ENCODE results near the gene ZC3HAV1. TPM values are rescaled to one million over a fixed set of nuclear protein-coding genes. Genes with fewer than 3 reads are reported as not detected.
"Not testable (repeated sequence)": the region's sequence is repeated elsewhere in the genome, so short reads cannot be mapped to it uniquely, and the experiment has no call there.

ZC3HAV1 gene
- total and polyA plus RNA-seq, 12 donors, result 2.7 to 28.3 (median 6.4) TPM

DNA sequence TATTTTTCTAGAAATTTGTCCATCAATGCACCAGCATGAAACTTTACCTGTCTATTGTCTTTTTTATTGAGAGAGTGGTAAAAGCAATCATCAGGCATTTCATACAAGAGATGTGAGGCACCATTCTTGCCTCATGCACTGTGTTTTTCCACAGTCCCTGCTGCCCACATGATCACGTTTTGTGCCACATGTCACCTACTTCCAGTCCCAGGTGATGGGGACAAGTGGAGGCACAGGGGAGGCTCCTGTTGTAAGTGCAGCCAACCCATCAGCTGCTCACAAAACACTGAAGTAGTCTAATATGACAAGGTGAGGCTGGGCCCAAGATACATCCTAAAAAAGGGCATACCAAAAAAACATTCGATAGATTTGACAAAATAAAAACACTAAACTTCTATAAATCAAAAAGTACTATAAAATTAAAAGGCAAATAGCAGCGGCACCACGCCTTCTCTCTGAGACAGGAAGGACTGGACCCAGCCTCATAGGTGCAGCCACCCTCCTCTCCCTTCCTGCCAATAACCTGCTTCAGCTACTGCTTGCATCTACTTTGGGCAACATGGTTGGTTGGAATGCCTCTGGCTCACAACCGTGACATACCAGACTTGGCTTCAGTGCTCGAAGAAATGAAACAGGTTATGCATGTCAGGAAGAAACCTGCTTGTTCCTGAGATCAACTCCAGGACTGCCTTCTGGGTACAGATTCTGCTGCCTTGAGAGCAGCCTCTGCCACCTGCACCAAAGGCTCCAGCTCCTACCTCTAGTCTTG lies 76.0 kb downstream of the ZC3HAV1 start:
- H3K27ac ChIP-seq, result no peak overlapping the region
- peaks cover 0 to 3% (median 0%) of the 10 kb centered on the region in 7 donors for H3K27me3 ChIP-seq
- H3K36me3 ChIP-seq, result peaks cover 0 to 60% (median 7%) of the 10 kb centered on the region in 9 donors
- TF ChIP-seq, protein P1, sequence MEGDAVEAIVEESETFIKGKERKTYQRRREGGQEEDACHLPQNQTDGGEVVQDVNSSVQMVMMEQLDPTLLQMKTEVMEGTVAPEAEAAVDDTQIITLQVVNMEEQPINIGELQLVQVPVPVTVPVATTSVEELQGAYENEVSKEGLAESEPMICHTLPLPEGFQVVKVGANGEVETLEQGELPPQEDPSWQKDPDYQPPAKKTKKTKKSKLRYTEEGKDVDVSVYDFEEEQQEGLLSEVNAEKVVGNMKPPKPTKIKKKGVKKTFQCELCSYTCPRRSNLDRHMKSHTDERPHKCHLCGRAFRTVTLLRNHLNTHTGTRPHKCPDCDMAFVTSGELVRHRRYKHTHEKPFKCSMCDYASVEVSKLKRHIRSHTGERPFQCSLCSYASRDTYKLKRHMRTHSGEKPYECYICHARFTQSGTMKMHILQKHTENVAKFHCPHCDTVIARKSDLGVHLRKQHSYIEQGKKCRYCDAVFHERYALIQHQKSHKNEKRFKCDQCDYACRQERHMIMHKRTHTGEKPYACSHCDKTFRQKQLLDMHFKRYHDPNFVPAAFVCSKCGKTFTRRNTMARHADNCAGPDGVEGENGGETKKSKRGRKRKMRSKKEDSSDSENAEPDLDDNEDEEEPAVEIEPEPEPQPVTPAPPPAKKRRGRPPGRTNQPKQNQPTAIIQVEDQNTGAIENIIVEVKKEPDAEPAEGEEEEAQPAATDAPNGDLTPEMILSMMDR (IDR thresholded peaks at IDR 0.05), result no peak
- no peak for ATAC-seq
- H3K4me3 ChIP-seq, result no peak overlapping the region
- peaks cover 0 to 28% (median 21%) of the 10 kb centered on the region in 9 donors for H3K4me1 ChIP-seq
- intact Hi-C loops (cut with DNase I), result loop anchor here in 1 of 10 donors (5.0 kb wide), 1 partner anchor 39 kb away; no protein-coding TSS in a partner anchor
- H3K9me3 ChIP-seq, result no peaks in the 10 kb centered on the region
- no peak for DNase-seq
- 74 to 77% methylated on average over 6 of the region's 6 CpGs for WGBS, 2 donors

DNA sequence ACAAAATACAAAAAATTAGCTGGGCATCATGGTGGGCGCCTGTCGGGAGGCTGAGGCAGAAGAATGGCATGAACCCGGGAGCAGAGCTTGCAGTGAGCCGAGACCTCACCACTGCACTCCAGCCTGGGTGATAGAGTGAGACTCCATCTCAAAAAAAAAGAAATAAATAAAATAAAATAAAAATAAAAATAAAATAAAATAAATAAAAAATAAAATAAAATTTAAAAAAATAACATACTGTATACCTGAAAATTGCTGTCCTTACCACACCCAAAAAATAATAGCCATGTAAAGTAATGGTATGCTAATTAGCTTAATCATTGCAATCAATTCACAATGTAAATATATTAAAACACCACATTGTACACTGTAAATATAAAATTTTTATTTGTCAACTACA lies 77.0 kb downstream of the ZC3HAV1 start:
- TF ChIP-seq, protein P1 (IDR thresholded peaks at IDR 0.05), result no peak
- Histone ChIP-seq H3K4me3 (no peak overlapping the region), H3K27ac (no peak overlapping the region), H3K9me3 (no peaks in the 10 kb centered on the region), H3K27me3 (peaks cover 0 to 3% (median 0%) of the 10 kb centered on the region in 7 donors), H3K4me1 (peaks cover 0 to 28% (median 21%) of the 10 kb centered on the region in 9 donors), H3K36me3 (peaks cover 0 to 70% (median 8%) of the 10 kb centered on the region in 9 donors)
- DNase-seq (no peak), ATAC-seq (no peak)
- WGBS, 2 donors, result 87 to 99% methylated on average over 4 of the region's 4 CpGs
- intact Hi-C loops (cut with DNase I), result loop anchor here in 1 of 10 donors (5.0 kb wide), 1 partner anchor 40 kb away; no protein-coding TSS in a partner anchor

DNA sequence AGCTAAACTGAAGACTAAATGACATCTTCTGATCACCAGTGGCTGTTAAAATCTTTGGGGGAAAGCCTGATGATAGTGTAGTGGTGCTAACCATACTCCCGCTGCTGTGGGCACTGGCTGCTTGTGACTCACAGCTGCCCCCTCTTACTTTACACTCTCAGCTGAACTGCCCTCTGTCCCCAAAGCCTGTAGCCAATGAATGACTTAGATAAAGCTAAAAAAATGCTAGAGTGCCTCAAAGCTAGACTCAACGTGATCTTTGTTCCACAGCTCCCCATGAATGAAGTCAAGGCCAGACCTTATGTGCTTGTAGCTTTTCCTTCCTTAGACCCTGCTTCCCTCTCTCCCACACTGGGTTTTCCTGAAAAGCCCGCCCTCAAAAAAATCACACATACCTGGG lies 80.2 kb downstream of the ZC3HAV1 start:
- H3K36me3 ChIP-seq, result peaks cover 0 to 100% (median 18%) of the 10 kb centered on the region in 9 donors
- ATAC-seq, result no peak

DNA sequence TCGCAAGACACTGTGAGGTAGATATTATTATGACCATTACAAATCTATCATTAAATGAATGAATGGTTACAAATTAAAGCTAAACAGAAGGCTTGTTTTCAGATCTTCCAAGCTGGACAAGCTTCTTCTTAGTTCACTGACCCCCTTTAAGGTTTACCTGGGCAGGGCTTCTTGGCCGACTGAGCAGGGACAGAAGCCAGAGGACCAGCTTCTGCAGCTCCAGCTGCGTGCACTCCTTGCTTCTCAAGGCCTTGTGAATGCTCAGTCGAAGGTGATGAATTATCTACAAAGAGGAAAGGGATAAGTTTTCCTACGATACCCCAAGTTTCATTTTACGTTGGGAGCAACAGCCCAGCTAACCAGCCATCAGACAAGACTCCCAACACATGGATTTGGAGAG lies 83.0 kb downstream of the ZC3HAV1 start:
- intact Hi-C loops (cut with DNase I), result no loop called here

More for the DNA sequence above, 80.2 kb downstream of the ZC3HAV1 start:
- no peaks in the 10 kb centered on the region for H3K9me3 ChIP-seq
- WGBS, 2 donors, result 93 to 96% methylated on average over 3 of the region's 3 CpGs
- no peak overlapping the region for H3K27ac ChIP-seq
- DNase-seq, result no peak
- intact Hi-C loops (cut with DNase I), result no loop called here
- TF ChIP-seq, protein P1 (IDR thresholded peaks at IDR 0.05), result no peak
- no peaks in the 10 kb centered on the region for H3K27me3 ChIP-seq
- no peak overlapping the region for H3K4me3 ChIP-seq
- H3K4me1 ChIP-seq, result peaks cover 0 to 9% (median 2%) of the 10 kb centered on the region in 9 donors

DNA sequence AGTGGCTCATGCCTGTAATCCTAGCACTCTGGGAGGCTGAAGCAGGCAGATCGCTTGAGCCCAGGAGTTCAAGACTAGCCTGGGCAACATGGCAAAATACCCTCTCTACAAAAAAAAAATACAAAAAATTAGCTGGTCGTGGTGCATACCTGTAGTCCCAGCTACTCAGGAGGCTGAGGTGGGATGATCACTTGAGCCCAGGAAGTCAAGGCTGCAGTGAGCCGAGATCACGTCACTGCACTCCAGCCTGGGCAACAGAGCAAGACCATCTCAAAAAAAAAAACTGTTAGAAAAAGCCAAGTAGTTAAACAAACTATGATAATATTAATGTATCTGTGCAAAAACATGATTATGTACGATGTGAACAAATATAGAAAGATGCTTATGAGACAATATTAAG lies 83.7 kb downstream of the ZC3HAV1 start:
- intact Hi-C loops (cut with DNase I), result not testable (repeated sequence)
- 92% methylated on average over 5 of the region's 5 CpGs for whole genome bisulfite sequencing, 2 donors

More for the DNA sequence above, 83.0 kb downstream of the ZC3HAV1 start:
- DNase-seq (no peak), ATAC-seq (no peak)
- H3K27me3 ChIP-seq, result no peaks in the 10 kb centered on the region
- H3K27ac ChIP-seq, result no peak overlapping the region
- TF ChIP-seq, protein P1 (IDR thresholded peaks at IDR 0.05), result no peak
- H3K4me3 ChIP-seq, result no peak overlapping the region
- no peaks in the 10 kb centered on the region for H3K4me1 ChIP-seq
- peaks cover 0 to 98% (median 18%) of the 10 kb centered on the region in 9 donors for H3K36me3 ChIP-seq
- 91 to 94% methylated on average over 6 of the region's 6 CpGs for WGBS, 2 donors
- H3K9me3 ChIP-seq, result no peaks in the 10 kb centered on the region

More for the DNA sequence above, 83.7 kb downstream of the ZC3HAV1 start:
- not testable (repeated sequence) for H3K9me3 ChIP-seq, H3K4me1 ChIP-seq, H3K27ac ChIP-seq, ATAC-seq, H3K27me3 ChIP-seq, DNase-seq, H3K4me3 ChIP-seq
- peaks cover 0 to 98% (median 18%) of the 10 kb centered on the region in 9 donors for H3K36me3 ChIP-seq
